Activated CD4-positive, CD25-positive, alpha-beta regulatory T cell treated with anti-CD3 and anti-CD28 coated beads, Interleukin-2, amount 50 U/mL, for 24 hours (primary cell): Measurements from ENCODE around the gene SLC15A4.
"Not testable (repeated sequence)": the region's sequence is repeated elsewhere in the genome, so short reads cannot be mapped to it uniquely, and the experiment has no call there.

Experiments
- ATAC-seq, 2 donors: fragments of 150-1000 bp; cut with Tn5 transposase; one replicate each; pipeline ENCODE4 v1.10.0; 2021; ENCODE audit warnings: mild to moderate bottlenecking in 1 of 2, moderate library complexity in 1 of 2

SLC15A4 gene

GRCh38 chr12:128813392-128813791 lies 10.4 kb downstream of the SLC15A4 start:
- no peak for ATAC-seq

- ATAC-seq = peak in 1 of 2 donors; percentile 10
These were observed 12.0 kb downstream of the SLC15A4 start for GRCh38 chr12:128811806-128812205.

- ATAC-seq = peak; percentile 40 to 62
These were observed 13.3 kb downstream of the SLC15A4 start for GRCh38 chr12:128810182-128811127.

- ATAC-seq = no peak
These were observed 15.1 kb downstream of the SLC15A4 start for GRCh38 chr12:128808651-128809050.

- ATAC-seq = no peak
These were observed 16.5 kb downstream of the SLC15A4 start for GRCh38 chr12:128807161-128807724.

- ATAC-seq = no peak
These were observed 17.2 kb downstream of the SLC15A4 start for GRCh38 chr12:128806573-128806972.

- ATAC-seq = not testable (repeated sequence)
These were observed 18.4 kb downstream of the SLC15A4 start for GRCh38 chr12:128805406-128805805.

GRCh38 chr12:128804762-128805161 lies 19.0 kb downstream of the SLC15A4 start:
- no peak for ATAC-seq

GRCh38 chr12:128803788-128804187 lies 20.0 kb downstream of the SLC15A4 start:
- ATAC-seq = no peak

- no peak for ATAC-seq
These were observed 21.0 kb downstream of the SLC15A4 start for GRCh38 chr12:128802756-128803155.

- ATAC-seq = no peak
These were observed 21.8 kb downstream of the SLC15A4 start for GRCh38 chr12:128801879-128802391.

GRCh38 chr12:128800606-128801005 lies 23.2 kb downstream of the SLC15A4 start:
- ATAC-seq = no peak

GRCh38 chr12:128798571-128799341 lies 25.0 kb downstream of the SLC15A4 start:
- ATAC-seq = no peak

GRCh38 chr12:128797119-128798118 lies 26.3 kb downstream of the SLC15A4 start:
- ATAC-seq = peak in 1 of 2 donors; percentile 68

GRCh38 chr12:128796439-128797118 lies 27.2 kb downstream of the SLC15A4 start:
- ATAC-seq = no peak

- no peak for ATAC-seq
These were observed 28.0 kb downstream of the SLC15A4 start for GRCh38 chr12:128795530-128796361.

GRCh38 chr12:128794661-128795529 lies 28.9 kb downstream of the SLC15A4 start:
- peak in 1 of 2 donors; percentile 32 for ATAC-seq

- ATAC-seq = no peak
These were observed 30.1 kb downstream of the SLC15A4 start for GRCh38 chr12:128793701-128794100.

GRCh38 chr12:128792881-128793280 lies 30.9 kb downstream of the SLC15A4 start:
- no peak for ATAC-seq
